GM18909 (cell line): ENCODE results near the gene THBS3.
A peak's percentile ranks its signal among the peaks of the same experiment; 100 is the strongest.
"Not testable (repeated sequence)": the region's sequence is repeated elsewhere in the genome, so short reads cannot be mapped to it uniquely, and the experiment has no call there.

Experiments used
- ATAC-seq: cut with Tn5 transposase; IDR thresholded peaks from one replicate; pipeline ENCODE4 v1.9.1; 2021; ENCODE audit warnings: mild to moderate bottlenecking; ENCODE audit not compliant: unreplicated experiment, poor library complexity

The THBS3 gene

GRCh38 chr1:155176544-155177071, 31.1 kb downstream of the THBS3 start:
- no peak for ATAC-seq

GRCh38 chr1:155175927-155176371, 31.7 kb downstream of the THBS3 start:
- ATAC-seq: no peak

GRCh38 chr1:155175281-155175926, 32.3 kb downstream of the THBS3 start:
- no peak for ATAC-seq

- no peak for ATAC-seq
These were observed 33.1 kb downstream of the THBS3 start for GRCh38 chr1:155174324-155175280.

GRCh38 chr1:155173478-155174323, 34.0 kb downstream of the THBS3 start, which contains the start of gene TRIM46:
TSS of gene TRIM46 (plus strand) at chr1:155173849. CDS start at chr1:155173967, 118 bp downstream.
- no peak for ATAC-seq

- ATAC-seq: peak; percentile 83
These were observed 34.8 kb downstream of the THBS3 start, which contains the start of gene KRTCAP2 for GRCh38 chr1:155172732-155173477. TSS of gene KRTCAP2 (minus strand) at chr1:155173304. CDS start at chr1:155173224, 80 bp downstream.

GRCh38 chr1:155171836-155172731, 35.6 kb downstream of the THBS3 start:
- ATAC-seq: peak; percentile 19

GRCh38 chr1:155170806-155171205, 36.9 kb downstream of the THBS3 start:
- ATAC-seq: no peak

- no peak for ATAC-seq
These were observed 37.5 kb downstream of the THBS3 start for GRCh38 chr1:155170101-155170785.

- ATAC-seq: no peak
These were observed 38.2 kb downstream of the THBS3 start for GRCh38 chr1:155169541-155169940.

- no peak for ATAC-seq
These were observed 39.1 kb downstream of the THBS3 start for GRCh38 chr1:155168456-155169210.

GRCh38 chr1:155168105-155168445, 39.6 kb downstream of the THBS3 start:
- ATAC-seq: not testable (repeated sequence)

- peak; percentile 65 for ATAC-seq
These were observed 40.3 kb downstream of the THBS3 start for GRCh38 chr1:155167166-155168104.

- no peak for ATAC-seq
These were observed 41.1 kb downstream of the THBS3 start for GRCh38 chr1:155166471-155167165.

- ATAC-seq: no peak
These were observed 41.6 kb downstream of the THBS3 start for GRCh38 chr1:155166051-155166470.
